ENCODE data around the gene OR10AD1. TPM values are rescaled to one million over a fixed set of nuclear protein-coding genes. Genes with fewer than 3 reads are reported as not detected.

The OR10AD1 gene
- total RNA-seq, 3 donors from 2014 or later (not counting 1 experiment from before 2014, with no cell fraction given) = not detected

- no peak overlapping the region for H3K4me3 Mint-ChIP-seq
- Histone ChIP-seq H3K9me3 (ENCODE audit: control insufficient read depth, insufficient read depth, low read length) (no peaks in the 10 kb centered on the region), H3K27me3 (ENCODE audit: control insufficient read depth, insufficient read depth, low read length) (peaks cover 30% of the 10 kb centered on the region), H3K4me1 (ENCODE audit: control insufficient read depth, insufficient read depth, low read length) (peaks cover 18% of the 10 kb centered on the region), H3K4me3 (ENCODE audit: low read length) (no peak overlapping the region), H3K27ac (ENCODE audit: low read length) (no peak overlapping the region), H3K36me3 (ENCODE audit: control insufficient read depth, insufficient read depth, low read length) (no peaks in the 10 kb centered on the region)
- intact Hi-C loops (cut with micrococcal nuclease) = loop anchor here (10.0 kb wide), 1 partner anchor 274 kb away; no protein-coding TSS in a partner anchor
- H3K9me3 Mint-ChIP-seq = no peaks in the 10 kb centered on the region
- peaks cover 18 to 23% of the 10 kb centered on the region in 2 donors for H3K4me1 Mint-ChIP-seq
- ATAC-seq = no peak
- 80% methylated on average over 1 of the region's 1 CpG for WGBS (ENCODE audit: insufficient coverage)
- H3K36me3 Mint-ChIP-seq = no peaks in the 10 kb centered on the region
- peaks cover 43 to 53% of the 10 kb centered on the region in 2 donors for H3K27me3 Mint-ChIP-seq (ENCODE audit: low read depth in 2 of 2)
- TF ChIP-seq CTCF (IDR thresholded peaks at IDR 0.05) = no peak
- H3K27ac Mint-ChIP-seq = no peak overlapping the region
- no peak for DNase-seq
These were observed 22.7 kb downstream of the OR10AD1 start for GRCh38 chr12:48180424-48180823.

- Mint-ChIP-seq H3K27ac (no peak overlapping the region), H3K36me3 (no peaks in the 10 kb centered on the region), H3K4me1 (peaks cover 13 to 21% of the 10 kb centered on the region in 2 donors), H3K27me3 (ENCODE audit: low read depth in 2 of 2) (peaks cover 35 to 43% of the 10 kb centered on the region in 2 donors), H3K9me3 (no peaks in the 10 kb centered on the region), H3K4me3 (no peak overlapping the region)
- H3K27me3 ChIP-seq (ENCODE audit: control insufficient read depth, insufficient read depth, low read length) = peaks cover 21% of the 10 kb centered on the region
- WGBS (ENCODE audit: insufficient coverage) = 100% methylated on average over 1 of the region's 1 CpG
- DNase-seq = no peak
- H3K4me3 ChIP-seq (ENCODE audit: low read length) = no peak overlapping the region
- no peak overlapping the region for H3K27ac ChIP-seq (ENCODE audit: low read length)
- no peak for ATAC-seq
- TF ChIP-seq CTCF (IDR thresholded peaks at IDR 0.05) = no peak
- H3K36me3 ChIP-seq (ENCODE audit: control insufficient read depth, insufficient read depth, low read length) = no peaks in the 10 kb centered on the region
- intact Hi-C loops (cut with micrococcal nuclease) = no loop called here
- peaks cover 16% of the 10 kb centered on the region for H3K4me1 ChIP-seq (ENCODE audit: control insufficient read depth, insufficient read depth, low read length)
- no peaks in the 10 kb centered on the region for H3K9me3 ChIP-seq (ENCODE audit: control insufficient read depth, insufficient read depth, low read length)
These were observed 23.6 kb downstream of the OR10AD1 start for GRCh38 chr12:48179466-48179865.

- no peaks in the 10 kb centered on the region for H3K9me3 ChIP-seq (ENCODE audit: control insufficient read depth, insufficient read depth, low read length)
- peaks cover 9% of the 10 kb centered on the region in 2 donors for H3K4me1 Mint-ChIP-seq
- H3K36me3 Mint-ChIP-seq = no peaks in the 10 kb centered on the region
- H3K4me1 ChIP-seq (ENCODE audit: control insufficient read depth, insufficient read depth, low read length) = peaks cover 5% of the 10 kb centered on the region
- peaks cover 12% of the 10 kb centered on the region for H3K27me3 ChIP-seq (ENCODE audit: control insufficient read depth, insufficient read depth, low read length)
- no peak for ATAC-seq
- H3K27ac Mint-ChIP-seq = no peak overlapping the region
- no peak overlapping the region for H3K4me3 ChIP-seq (ENCODE audit: low read length)
- H3K27me3 Mint-ChIP-seq (ENCODE audit: low read depth in 2 of 2) = peaks cover 29 to 39% of the 10 kb centered on the region in 2 donors
- H3K9me3 Mint-ChIP-seq = no peaks in the 10 kb centered on the region
- no peak overlapping the region for H3K4me3 Mint-ChIP-seq
- no peak for DNase-seq
- intact Hi-C loops (cut with micrococcal nuclease) = no loop called here
- no peaks in the 10 kb centered on the region for H3K36me3 ChIP-seq (ENCODE audit: control insufficient read depth, insufficient read depth, low read length)
- TF ChIP-seq CTCF (IDR thresholded peaks at IDR 0.05) = no peak
- H3K27ac ChIP-seq (ENCODE audit: low read length) = no peak overlapping the region
- WGBS (ENCODE audit: insufficient coverage) = 93% methylated on average over 3 of the region's 4 CpGs
These were observed 25.1 kb downstream of the OR10AD1 start for GRCh38 chr12:48177982-48178381.

GRCh38 chr12:48176417-48176751 is 26.7 kb downstream of the OR10AD1 start:
- Histone ChIP-seq H3K27ac (ENCODE audit: low read length) (no peak overlapping the region), H3K9me3 (ENCODE audit: control insufficient read depth, insufficient read depth, low read length) (no peaks in the 10 kb centered on the region), H3K4me1 (ENCODE audit: control insufficient read depth, insufficient read depth, low read length) (no peaks in the 10 kb centered on the region), H3K27me3 (ENCODE audit: control insufficient read depth, insufficient read depth, low read length) (peaks cover 9% of the 10 kb centered on the region), H3K36me3 (ENCODE audit: control insufficient read depth, insufficient read depth, low read length) (no peaks in the 10 kb centered on the region), H3K4me3 (ENCODE audit: low read length) (no peak overlapping the region)
- H3K27ac Mint-ChIP-seq = no peak overlapping the region
- intact Hi-C loops (cut with micrococcal nuclease) = no loop called here
- no peak for TF ChIP-seq CTCF (IDR thresholded peaks at IDR 0.05)
- no peak overlapping the region for H3K4me3 Mint-ChIP-seq
- DNase-seq = no peak
- H3K27me3 Mint-ChIP-seq (ENCODE audit: low read depth in 2 of 2) = peaks cover 26 to 31% of the 10 kb centered on the region in 2 donors
- H3K36me3 Mint-ChIP-seq = no peaks in the 10 kb centered on the region
- H3K9me3 Mint-ChIP-seq = no peaks in the 10 kb centered on the region
- H3K4me1 Mint-ChIP-seq = no peaks in the 10 kb centered on the region
- no peak for ATAC-seq
